Stimulated activated naive CD8-positive, alpha-beta T cell treated with anti-CD3 and anti-CD28 coated beads, Interleukin-15, Interleukin-2, amounts not matched to agents 100 U/mL and 50 U/mL, for 24 hours (primary cell): Measurements from ENCODE around the gene QRFP.

Experiments used
- ATAC-seq: fragments of 150-1000 bp; cut with Tn5 transposase; one replicate; pipeline ENCODE4 v1.10.0; 2021
- DNase-seq: peaks from one replicate; pipeline ENCODE4 v3.0.0; 2021

QRFP gene

DNA sequence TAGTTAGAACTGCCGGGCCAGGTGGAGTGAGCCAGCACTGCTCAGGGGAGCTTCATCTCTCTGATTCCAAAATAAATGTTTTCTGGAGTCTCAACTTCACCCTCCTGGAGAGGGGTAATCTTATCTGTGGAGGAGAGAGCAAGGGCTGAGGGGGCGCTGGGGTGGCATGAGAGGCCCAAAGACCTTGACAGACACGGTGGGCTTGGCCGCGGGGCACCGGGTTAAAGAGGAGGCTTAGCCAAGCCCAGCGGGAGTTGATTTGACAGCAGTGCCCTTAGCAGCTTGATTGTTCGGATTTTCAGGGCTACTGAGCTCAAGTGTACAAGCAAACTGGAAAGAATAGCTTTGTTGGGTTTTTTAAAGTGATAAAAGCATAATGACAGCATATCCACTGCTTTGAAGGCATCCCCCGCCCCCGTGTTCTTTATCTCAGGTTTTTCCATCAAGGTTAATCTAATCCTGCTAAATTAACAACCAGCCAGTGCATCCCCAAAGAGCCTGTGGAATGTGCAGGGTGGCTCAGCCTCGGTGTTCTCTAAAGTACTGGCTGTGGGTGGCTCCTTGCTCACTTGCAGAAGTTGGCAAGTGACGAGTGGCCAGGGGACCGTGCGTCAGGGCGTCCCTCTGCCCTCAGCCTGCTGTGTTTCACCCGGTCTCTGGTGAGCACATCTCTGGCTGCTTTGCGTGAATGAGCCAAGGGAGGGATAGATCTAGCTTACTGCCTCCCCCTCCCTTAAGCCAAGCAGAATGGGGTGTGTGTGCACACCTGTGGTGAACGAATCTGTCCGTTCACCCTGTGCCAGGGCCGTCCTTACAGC, 5.5 kb downstream of the QRFP start:
- ATAC-seq = no peak

DNA sequence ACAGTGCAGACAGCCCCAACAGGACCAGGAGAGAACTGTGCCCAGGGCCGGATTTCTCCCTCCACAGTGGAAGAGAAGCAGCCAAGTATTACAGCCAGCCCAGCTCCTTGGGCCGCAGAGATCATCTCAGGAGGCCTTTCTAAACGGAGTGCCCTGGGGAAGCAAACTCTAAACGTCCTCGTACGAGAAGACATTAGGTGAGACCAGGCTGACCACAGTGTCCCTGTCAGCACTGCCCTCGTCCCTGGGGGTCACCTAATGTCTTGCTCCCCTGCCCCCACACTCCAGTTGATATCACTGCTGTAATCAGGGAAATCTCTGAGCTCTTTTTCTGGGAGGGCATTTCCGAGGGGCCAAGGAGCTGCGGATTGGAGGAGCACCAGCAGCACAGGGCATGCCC, 6.5 kb downstream of the QRFP start:
- no peak for ATAC-seq
- no peak for DNase-seq

More for the DNA sequence above, 5.5 kb downstream of the QRFP start:
- no peak for DNase-seq

DNA sequence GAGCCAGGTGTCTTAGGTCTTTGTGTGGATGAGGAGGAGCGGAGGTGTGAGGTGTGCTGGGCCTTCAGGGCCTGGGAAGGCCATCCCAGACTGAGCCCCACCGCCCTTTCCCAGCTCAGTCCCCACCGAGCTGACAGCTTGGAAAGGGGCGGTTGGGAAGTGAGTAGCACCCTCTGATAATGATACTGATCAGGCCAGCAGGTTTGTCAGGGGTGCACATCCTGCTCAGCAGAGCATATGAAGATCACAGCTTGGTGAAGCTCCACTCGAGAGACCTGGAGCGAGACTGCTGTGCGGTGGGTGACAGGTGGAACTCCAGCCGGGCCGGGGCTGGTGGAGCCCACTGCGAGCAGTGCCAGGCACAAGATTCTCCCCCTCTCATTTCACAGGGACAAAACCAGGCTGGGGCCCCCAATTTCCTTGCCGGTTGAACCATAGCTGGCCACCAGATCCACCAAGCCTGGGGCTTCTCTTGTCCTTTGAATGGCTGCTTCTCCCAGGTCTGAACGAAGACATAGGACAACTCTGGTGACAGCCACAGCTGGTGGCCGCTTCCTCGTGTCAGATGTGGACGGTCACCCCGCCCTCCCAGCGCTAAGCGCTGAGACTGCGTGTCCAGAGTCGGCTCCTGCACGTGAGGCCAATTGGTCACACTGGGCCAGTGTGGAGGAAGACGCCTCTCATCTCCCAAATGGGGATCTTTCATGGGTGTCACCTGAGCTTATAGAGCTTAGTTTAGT, 8.3 kb downstream of the QRFP start:
- DNase-seq = no peak
- no peak for ATAC-seq

DNA sequence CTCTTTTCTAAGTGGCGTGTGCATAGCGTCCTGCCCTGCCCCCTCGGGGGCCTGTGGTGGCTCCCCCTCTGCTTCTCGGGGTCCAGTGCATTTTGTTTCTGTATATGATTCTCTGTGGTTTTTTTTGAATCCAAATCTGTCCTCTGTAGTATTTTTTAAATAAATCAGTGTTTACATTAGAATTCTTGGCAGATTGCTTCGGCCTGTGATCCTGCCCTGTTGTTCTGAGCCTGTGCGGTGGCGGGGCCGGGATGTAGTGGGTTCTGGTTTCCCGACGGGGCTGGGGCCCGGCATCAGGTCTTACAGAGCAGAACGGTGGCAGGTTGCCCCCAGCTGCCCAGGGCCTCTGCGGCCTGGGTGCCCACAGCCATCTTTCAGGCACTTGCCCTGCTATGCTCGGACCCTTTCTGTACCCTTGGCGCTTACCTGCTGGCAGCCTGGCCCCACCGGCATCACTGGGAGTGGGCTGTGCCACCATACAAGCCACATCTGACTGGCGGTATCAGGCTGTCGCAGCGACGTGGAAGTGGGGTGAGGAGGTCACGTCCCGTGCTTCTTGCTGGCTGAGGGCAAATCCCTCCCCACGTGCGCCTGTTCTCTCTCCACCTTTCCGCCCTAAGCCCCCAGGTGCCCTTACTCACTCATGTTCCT, 9.0 kb downstream of the QRFP start:
- DNase-seq = no peak

DNA sequence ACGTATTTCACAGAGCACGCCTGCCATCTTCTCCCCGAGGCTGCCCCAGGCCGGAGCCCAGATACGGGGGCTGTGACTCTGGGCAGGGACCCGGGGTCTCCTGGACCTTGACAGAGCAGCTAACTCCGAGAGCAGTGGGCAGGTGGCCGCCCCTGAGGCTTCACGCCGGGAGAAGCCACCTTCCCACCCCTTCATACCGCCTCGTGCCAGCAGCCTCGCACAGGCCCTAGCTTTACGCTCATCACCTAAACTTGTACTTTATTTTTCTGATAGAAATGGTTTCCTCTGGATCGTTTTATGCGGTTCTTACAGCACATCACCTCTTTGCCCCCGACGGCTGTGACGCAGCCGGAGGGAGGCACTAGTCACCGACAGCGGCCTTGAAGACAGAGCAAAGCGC, 9.6 kb downstream of the QRFP start:
- ATAC-seq (no peak), DNase-seq (no peak)

More for the DNA sequence above, 9.0 kb downstream of the QRFP start:
- ATAC-seq = no peak

DNA sequence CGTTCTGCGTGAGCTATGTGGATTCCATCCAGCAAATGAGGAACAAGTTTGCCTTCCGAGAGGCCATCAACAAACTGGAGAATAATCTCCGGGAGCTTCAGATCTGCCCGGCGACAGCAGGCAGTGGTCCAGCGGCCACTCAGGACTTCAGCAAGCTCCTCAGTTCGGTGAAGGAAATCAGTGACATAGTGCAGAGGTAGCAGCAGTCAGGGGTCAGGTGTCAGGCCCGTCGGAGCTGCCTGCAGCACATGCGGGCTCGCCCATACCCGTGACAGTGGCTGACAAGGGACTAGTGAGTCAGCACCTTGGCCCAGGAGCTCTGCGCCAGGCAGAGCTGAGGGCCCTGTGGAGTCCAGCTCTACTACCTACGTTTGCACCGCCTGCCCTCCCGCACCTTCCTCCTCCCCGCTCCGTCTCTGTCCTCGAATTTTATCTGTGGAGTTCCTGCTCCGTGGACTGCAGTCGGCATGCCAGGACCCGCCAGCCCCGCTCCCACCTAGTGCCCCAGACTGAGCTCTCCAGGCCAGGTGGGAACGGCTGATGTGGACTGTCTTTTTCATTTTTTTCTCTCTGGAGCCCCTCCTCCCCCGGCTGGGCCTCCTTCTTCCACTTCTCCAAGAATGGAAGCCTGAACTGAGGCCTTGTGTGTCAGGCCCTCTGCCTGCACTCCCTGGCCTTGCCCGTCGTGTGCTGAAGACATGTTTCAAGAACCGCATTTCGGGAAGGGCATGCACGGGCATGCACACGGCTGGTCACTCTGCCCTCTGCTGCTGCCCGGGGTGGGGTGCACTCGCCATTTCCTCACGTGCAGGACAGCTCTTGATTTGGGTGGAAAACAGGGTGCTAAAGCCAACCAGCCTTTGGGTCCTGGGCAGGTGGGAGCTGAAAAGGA, 10.9 kb downstream of the QRFP start:
- DNase-seq = no peak
- no peak for ATAC-seq

DNA sequence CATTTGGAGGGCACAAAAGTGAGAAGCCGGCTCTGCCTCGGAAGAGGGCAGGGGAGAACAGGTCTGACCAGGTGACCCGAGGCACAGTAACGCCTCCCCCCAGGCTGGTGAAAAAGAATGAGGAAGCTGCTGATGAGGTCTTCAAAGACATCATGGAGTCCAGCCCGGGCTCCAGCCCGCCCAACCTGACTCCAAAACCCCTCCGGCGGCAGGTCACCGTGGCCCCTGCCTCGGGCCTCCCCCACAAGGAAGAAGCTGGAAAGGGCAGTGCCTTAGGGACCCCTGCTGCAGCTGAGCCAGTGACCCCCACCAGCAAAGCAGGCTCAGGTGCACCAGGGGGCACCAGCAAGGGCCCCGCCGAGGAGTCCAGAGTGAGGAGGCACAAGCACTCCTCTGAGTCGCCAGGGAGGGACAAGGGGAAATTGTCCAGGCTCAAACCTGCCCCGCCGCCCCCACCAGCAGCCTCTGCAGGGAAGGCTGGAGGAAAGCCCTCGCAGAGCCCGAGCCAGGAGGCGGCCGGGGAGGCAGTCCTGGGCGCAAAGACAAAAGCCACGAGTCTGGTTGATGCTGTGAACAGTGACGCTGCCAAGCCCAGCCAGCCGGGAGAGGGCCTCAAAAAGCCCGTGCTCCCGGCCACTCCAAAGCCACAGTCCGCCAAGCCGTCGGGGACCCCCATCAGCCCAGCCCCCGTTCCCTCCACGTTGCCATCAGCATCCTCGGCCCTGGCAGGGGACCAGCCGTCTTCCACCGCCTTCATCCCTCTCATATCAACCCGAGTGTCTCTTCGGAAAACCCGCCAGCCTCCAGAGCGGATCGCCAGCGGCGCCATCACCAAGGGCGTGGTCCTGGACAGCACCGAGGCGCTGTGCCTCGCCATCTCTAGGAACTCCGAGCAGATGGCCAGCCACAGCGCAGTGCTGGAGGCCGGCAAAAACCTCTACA, 11.8 kb downstream of the QRFP start:
- DNase-seq (no peak), ATAC-seq (no peak)

DNA sequence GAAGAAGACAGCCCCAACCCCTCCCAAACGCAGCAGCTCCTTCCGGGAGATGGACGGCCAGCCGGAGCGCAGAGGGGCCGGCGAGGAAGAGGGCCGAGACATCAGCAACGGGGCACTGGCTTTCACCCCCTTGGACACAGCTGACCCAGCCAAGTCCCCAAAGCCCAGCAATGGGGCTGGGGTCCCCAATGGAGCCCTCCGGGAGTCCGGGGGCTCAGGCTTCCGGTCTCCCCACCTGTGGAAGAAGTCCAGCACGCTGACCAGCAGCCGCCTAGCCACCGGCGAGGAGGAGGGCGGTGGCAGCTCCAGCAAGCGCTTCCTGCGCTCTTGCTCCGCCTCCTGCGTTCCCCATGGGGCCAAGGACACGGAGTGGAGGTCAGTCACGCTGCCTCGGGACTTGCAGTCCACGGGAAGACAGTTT, 12.5 kb downstream of the QRFP start:
- no peak for DNase-seq
- no peak for ATAC-seq

DNA sequence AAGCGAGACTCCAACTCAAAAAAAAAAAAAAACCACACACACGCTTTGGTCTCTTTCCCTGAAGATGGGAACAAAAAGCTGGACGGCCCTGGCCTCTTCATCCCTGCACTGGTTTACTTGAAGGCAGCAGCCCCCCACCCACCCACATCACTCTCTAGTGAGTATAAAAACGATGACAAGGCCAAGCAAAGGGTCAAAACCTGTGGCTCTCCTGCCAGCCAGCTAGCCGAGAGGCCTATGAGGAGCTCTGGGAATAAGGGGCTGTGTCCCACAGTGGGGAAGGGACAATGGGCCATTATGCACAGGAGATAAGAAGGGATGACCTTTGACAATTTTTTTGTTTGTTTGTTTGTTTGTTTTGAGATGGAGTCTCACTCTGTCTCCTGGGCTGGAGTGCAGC, 13.1 kb downstream of the QRFP start:
- no peak for DNase-seq
- ATAC-seq = no peak

DNA sequence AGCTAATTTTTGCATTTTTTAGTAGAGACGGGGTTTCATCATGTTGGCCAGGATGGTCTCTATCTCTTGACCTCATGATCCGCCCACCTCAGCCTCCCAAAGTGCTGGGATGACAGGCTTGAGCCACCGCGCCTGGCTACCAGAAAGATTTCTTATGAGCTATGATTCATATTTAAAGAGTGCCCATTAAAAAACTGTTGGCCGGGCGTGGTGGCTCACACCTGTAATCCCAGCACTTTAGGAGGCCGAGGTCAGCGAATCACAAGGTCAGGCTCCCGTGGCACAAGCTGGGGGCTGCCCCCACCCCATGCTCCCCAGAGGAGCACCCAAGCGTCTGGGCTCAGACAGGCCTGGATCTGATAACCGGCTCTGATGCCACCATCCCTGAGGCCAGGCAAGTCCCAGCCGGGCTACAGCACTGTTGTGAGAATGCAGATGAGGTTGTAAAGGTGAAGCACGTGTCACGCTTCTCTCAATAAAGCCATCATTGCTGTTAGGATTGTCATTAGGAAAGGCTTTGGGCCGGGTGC, 13.9 kb downstream of the QRFP start:
- DNase-seq (no peak), ATAC-seq (no peak)

DNA sequence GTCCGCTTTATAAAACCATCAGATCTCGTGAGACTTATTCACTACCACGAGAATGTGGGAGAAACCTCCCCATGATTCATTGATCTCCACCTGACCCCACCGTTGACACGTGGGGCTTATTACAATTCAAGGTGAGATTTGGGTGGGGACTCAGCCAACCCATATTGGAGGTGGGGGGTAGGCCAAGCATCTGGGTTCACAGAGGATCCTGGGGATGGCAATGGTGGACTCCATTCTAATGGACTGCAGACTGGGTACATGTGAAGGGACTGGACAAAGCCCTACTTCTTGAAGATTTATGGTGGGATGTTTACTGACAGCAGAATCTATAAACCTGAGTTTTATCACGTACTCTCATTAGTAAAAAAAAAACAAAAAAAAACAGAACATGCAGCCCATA, 15.1 kb downstream of the QRFP start:
- no peak for DNase-seq
- no peak for ATAC-seq

DNA sequence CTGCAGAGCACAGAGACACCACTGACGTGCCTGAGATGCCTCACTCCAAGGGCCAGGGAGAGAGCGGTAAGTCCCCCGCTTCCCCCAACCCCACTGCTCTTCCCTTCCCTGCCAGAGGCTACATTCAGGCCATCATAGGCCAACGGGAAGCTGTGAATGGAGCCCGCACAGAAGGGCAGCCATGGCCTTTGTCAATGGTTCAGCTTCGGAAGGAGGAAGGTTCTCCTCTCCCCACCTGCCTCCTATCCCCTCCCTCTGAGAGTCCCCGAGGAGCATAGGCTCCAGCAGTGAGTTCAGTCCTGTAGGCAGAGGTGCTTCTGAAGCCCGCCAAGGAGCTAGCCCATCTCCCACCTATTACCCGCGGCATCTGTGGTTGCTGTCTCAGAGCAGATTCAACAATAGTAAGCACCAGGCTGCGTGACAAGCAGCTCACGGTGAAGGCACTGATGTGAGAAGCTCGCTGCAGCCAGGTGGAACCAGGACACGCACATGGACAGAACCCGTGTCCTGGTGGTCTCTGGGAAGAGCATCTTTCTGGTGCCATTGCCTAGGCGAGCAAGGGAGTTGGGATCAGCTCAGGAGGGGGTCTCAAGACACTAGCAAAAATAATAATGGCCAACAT, 15.9 kb downstream of the QRFP start:
- no peak for DNase-seq
- no peak for ATAC-seq

DNA sequence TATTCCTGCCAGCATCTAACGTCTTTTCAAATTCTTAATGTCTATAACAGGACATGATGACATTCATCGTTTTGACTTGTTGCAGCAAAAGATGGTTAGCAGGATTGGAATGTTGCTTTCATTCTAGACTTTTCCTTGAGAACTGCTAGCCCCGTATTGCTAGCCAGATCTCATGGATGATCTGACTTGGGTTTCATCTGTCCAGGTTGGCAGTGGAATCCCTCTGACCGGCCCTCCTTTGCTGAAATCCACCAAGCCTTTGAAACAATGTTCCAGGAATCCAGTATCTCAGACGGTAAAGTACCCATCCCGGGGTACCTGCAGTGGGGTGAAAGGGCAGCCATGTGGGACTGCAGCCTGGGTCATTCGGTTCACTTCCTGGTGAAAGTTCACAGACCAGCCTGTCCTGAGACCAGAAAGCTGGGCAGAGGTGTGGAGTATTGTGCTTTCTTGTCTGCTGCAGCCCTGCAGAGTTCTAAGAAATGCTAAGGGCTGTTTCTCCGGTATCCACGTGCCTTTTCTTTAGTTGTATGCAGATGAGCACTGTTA, 16.7 kb downstream of the QRFP start:
- ATAC-seq = no peak
- DNase-seq = no peak

DNA sequence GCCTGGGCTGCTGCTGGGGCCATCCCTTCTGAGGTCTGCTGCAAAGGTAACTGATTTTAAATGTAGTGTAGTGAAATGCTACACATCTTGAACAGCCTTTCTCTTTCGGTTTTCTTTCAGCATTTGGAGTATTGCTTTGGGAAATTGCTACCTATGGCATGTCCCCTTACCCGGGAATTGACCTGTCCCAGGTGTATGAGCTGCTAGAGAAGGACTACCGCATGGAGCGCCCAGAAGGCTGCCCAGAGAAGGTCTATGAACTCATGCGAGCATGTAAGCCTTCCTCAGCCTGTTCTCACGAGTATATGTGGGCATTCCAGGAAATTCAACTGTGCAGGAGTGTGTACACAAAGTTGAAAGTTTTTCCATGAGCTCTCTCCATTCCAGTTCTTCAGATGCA, 18.3 kb downstream of the QRFP start:
- DNase-seq (no peak), ATAC-seq (no peak)

DNA sequence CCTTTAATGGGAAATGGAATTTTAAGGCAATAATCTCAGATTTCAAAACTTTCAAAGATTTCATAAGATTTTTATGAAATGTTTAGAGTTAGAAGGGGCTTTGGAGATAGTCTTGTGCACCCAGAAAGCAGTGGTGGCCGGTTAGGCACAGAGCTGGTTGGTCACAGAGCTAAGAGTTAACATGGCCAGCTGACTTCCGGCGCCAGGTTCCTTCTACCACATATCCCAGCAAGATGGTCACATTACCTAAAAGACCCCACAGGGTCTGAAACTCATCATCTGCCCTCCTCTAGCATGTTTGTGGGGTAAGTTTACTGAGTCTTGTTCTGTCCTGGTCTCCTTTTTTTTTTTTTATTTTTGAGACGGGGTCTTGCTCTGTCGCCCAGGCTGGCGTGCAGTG, 19.3 kb downstream of the QRFP start:
- ATAC-seq (no peak), DNase-seq (no peak)

DNA sequence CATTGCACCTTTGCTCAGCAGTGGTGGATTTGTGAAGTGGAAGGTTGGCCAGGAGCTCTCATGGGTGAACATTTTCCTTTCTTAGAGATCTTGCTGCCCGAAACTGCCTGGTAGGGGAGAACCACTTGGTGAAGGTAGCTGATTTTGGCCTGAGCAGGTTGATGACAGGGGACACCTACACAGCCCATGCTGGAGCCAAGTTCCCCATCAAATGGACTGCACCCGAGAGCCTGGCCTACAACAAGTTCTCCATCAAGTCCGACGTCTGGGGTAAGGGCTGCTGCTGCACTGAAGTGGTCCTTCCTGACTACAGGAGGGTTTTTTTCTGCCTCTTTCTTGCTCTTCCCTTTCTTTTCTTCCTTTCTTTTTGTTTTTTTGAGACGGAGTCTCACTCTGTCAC, 21.8 kb downstream of the QRFP start:
- no peak for ATAC-seq
- no peak for DNase-seq

DNA sequence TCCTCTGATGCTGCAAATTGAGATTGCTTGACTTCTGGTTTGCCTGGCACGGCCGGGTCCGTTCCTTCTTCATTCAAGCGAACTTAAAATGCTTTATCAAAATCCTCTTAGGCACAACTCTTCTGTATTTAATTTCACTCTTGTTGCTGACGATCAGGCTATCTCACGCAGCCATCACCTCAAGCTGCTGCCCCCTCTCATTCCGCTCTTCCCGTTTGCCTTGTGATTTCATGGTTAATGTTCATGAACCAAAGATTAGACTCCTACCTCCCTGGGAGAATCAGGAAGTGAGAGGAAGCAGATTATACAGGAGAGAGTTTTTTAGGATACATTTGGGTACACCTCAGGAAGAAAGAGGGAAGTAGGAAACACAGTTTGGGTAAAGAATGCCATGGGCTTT, 22.6 kb downstream of the QRFP start:
- no peak for DNase-seq
- no peak for ATAC-seq

DNA sequence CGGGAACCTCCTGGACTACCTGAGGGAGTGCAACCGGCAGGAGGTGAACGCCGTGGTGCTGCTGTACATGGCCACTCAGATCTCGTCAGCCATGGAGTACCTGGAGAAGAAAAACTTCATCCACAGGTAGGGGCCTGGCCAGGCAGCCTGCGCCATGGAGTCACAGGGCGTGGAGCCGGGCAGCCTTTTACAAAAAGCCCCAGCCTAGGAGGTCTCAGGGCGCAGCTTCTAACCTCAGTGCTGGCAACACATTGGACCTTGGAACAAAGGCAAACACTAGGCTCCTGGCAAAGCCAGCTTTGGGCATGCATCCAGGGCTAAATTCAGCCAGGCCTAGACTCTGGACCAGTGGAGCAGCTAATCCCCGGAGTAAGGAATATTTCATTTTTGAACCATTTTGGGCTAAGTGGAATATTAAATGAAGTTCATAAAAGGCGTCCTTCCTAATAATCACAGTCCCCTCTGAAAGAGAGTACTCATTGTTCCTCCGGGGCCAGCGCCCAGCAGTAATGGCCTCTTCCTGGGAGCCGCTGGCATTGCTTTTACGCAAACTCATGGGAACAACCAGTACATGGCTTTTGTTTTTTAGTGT, 23.6 kb downstream of the QRFP start:
- no peak for DNase-seq

DNA sequence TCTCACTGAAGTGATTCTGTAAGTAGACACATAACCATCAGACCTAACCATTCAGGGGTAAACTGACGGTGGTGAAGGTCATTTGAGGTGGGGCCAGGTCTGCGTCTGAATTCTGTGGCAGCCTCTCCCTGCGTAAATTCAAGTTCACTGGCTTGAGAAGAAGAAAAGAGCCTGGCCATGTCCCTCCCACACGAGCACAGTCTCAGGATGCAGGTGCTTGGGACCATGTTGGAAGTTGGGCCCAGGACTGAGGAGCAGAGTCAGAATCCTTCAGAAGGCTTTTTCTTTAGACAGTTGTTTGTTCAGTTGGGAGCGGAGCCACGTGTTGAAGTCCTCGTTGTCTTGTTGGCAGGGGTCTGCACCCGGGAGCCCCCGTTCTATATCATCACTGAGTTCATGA, 24.1 kb downstream of the QRFP start:
- ATAC-seq (no peak), DNase-seq (no peak)

More for the DNA sequence above, 23.6 kb downstream of the QRFP start:
- no peak for ATAC-seq

DNA sequence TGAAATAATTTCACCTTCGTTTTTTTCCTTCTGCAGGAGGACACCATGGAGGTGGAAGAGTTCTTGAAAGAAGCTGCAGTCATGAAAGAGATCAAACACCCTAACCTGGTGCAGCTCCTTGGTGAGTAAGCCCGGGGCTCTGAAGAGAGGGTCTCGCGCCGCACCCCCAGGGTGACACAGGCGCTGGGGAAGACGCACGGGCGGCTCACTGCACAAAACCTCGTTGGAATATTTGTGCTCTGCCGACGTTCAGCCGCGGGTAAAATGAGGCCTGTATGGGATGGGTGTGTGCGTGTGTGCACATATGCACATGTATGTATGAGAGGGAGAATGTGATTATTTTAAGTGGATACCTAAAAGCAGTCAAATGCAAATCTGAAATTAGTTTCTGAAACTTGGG, 24.5 kb downstream of the QRFP start:
- no peak for ATAC-seq
- DNase-seq = no peak
